Esophagus muscularis mucosa (tissue), 4 donors: ENCODE measurements around the gene DPEP1. TPM values are rescaled to one million over a fixed set of nuclear protein-coding genes. Genes with fewer than 3 reads are reported as not detected.
"Not testable (repeated sequence)": the region's sequence is repeated elsewhere in the genome, so short reads cannot be mapped to it uniquely, and the experiment has no call there.

Experiments
- DNase-seq: peaks from one replicate; pipeline ENCODE4 v3.0.0-alpha.2; 2017; ENCODE audit errors: extremely low spot score
- H3K27ac ChIP-seq, 4 donors: fragments of 200-600 bp; sonication (generic); replicated peaks in 1 of 4; 1 replicate in 3 of 4; 2 replicates in 1 of 4; pipeline ENCODE4 v1.5.1; 2016 to 2019; ENCODE audit warnings: mild to moderate bottlenecking in 1 of 4
- H3K27me3 ChIP-seq, 4 donors: fragments of 200-600 bp; sonication (generic); one replicate each; pipeline versions ENCODE4 v1.5.1 to v1.6.0; 2016 to 2019
- H3K36me3 ChIP-seq, 4 donors: fragments of 200-600 bp; sonication (generic); one replicate each; pipeline ENCODE4 v1.5.1; 2016 to 2019
- H3K4me1 ChIP-seq, 4 donors: fragments of 200-600 bp; sonication (generic); one replicate each; pipeline ENCODE4 v1.5.1; 2016 to 2019
- H3K4me3 ChIP-seq, 4 donors: fragments of 200-600 bp; sonication (generic); 1 replicate in 2 of 4; 2 replicates in 2 of 4; pipeline ENCODE4 v1.5.1; 2016 to 2019; ENCODE audit warnings: mild to moderate bottlenecking in 4 of 4, moderate library complexity in 1 of 4
- H3K9me3 ChIP-seq, 4 donors: fragments of 200-600 bp; sonication (generic); 1 replicate in 3 of 4; 2 replicates in 1 of 4; pipeline ENCODE4 v1.5.1; 2016 to 2019
- CTCF ChIP-seq, 3 experiments: fragments of 200-600 bp in 2 of 3; fragments of 450-650 bp in 1 of 3; sonication (generic) in 2 of 3; IDR thresholded peaks; one replicate each; pipeline ENCODE4 v1.5.1; 2017 to 2019; ENCODE audit warnings: antibody characterized with exemption in 3 of 3, mild to moderate bottlenecking in 2 of 3, moderate library complexity in 1 of 3
- EP300 ChIP-seq: sonication (generic); formaldehyde crosslinking; IDR thresholded peaks from one replicate; pipeline ENCODE4 v1.6.1; 2017; ENCODE audit warnings: antibody characterized with exemption
- POLR2A ChIP-seq: fragments of 450-650 bp; IDR thresholded peaks from one replicate; pipeline ENCODE4 v1.6.1; 2017; ENCODE audit warnings: antibody characterized with exemption, moderate library complexity, mild to moderate bottlenecking, low read depth
- POLR2AphosphoS5 ChIP-seq, 2 donors: sonication (generic); formaldehyde crosslinking; IDR thresholded peaks; one replicate each; pipeline ENCODE4 v1.6.1; 2017; ENCODE audit warnings: antibody characterized with exemption in 2 of 2
- whole genome bisulfite sequencing: methylation state at CpG from one replicate; pipeline ENCODE4 v1.1.5; 2018; 5-methylcytosine and 5-hydroxymethylcytosine counted together
- intact Hi-C: fragments of 100-400 bp; cut with DNase I; formaldehyde crosslinking; loops from one replicate; pipeline ENCODE4 v1.15.1; 2023
- total RNA-seq, 4 donors: library from RNA; depleted of rRNA; stranded (reverse); fragments of >200 nt; gene quantifications; one replicate each; pipeline versions ENCODE4 v1.1.0 to v1.2.1, GENCODE V29; 2016

DPEP1 gene
- total RNA-seq, 4 donors from 2014 or later: 0.99 TPM; not detected in 3

- Histone ChIP-seq H3K27ac (no peak overlapping the region), H3K4me3 (no peak overlapping the region), H3K9me3 (no peaks in the 10 kb centered on the region), H3K27me3 (no peaks in the 10 kb centered on the region), H3K36me3 (peaks cover 0 to 21% (median 15%) of the 10 kb centered on the region in 4 donors), H3K4me1 (no peaks in the 10 kb centered on the region)
- WGBS: 86% methylated on average over 7 of the region's 9 CpGs
- intact Hi-C loops: no loop called here
- no peak for DNase-seq
- TF ChIP-seq EP300: no peak
- TF ChIP-seq CTCF (IDR thresholded peaks at IDR 0.05): no peak
- no peak for TF ChIP-seq POLR2A
- TF ChIP-seq POLR2AphosphoS5 (IDR thresholded peaks at IDR 0.05): no peak
Observed at GRCh38 chr16:89667633-89668032, 54.2 kb downstream of the DPEP1 start.

DNA sequence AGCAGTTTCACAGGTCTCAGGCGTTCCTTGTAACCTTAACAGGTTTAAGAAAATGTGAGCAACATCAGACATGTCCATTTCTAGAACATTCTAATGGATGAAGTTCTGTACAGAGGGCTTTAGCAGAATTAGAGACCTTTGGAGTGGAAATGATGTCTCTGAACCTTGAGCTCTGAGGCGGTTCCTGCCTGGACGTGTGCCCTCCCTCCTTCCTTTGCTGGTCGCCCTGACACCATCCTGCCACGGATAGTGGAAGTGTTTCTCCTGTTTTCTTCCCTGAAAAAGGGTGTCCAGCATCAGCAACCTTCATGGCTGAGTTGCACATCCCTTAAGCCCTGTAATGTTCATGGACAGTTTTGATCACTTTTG, 55.3 kb downstream of the DPEP1 start:
- Histone ChIP-seq H3K4me3 (no peak overlapping the region), H3K27ac (no peak overlapping the region)
- intact Hi-C loops: no loop called here

DNA sequence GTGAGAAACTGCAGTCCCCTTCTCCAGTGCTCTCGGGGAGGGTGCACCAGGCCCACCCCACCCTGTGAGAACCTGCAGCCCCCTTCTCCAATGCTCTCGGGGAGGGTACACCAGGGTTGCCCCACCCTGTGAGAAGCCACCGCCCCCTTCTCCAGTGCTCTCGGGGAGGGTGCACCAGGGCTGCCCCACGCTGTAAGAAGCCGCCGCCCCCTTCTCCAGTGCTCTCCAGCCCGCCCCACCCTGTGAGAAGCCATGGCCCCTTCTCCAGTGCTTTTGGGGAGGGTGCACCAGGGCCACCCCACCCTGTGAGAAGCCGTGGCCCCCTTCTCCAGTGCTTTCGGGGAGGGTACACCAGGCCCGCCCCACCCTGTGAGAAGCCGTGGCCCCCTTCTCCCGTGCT, 56.3 kb downstream of the DPEP1 start:
- H3K4me1 ChIP-seq: no peaks in the 10 kb centered on the region
- peaks cover 0 to 9% (median 1%) of the 10 kb centered on the region in 4 donors for H3K36me3 ChIP-seq
- DNase-seq: no peak
- intact Hi-C loops: no loop called here
- H3K27me3 ChIP-seq: no peaks in the 10 kb centered on the region
- TF ChIP-seq POLR2AphosphoS5 (IDR thresholded peaks at IDR 0.05) (no peak), EP300 (no peak), CTCF (IDR thresholded peaks at IDR 0.05) (no peak), POLR2A (no peak)
- H3K4me3 ChIP-seq: no peak overlapping the region
- H3K27ac ChIP-seq: no peak overlapping the region
- no peaks in the 10 kb centered on the region for H3K9me3 ChIP-seq
- 91% methylated on average over 12 of the region's 13 CpGs for WGBS

More for the DNA sequence above, 55.3 kb downstream of the DPEP1 start:
- H3K27me3 ChIP-seq: no peaks in the 10 kb centered on the region
- WGBS: 73% methylated on average over 5 of the region's 5 CpGs
- H3K9me3 ChIP-seq: no peaks in the 10 kb centered on the region
- no peaks in the 10 kb centered on the region for H3K4me1 ChIP-seq
- DNase-seq: no peak
- peaks cover 0 to 11% (median 7%) of the 10 kb centered on the region in 4 donors for H3K36me3 ChIP-seq
- no peak for TF ChIP-seq CTCF (IDR thresholded peaks at IDR 0.05)
- TF ChIP-seq POLR2A: no peak
- TF ChIP-seq EP300: no peak
- TF ChIP-seq POLR2AphosphoS5 (IDR thresholded peaks at IDR 0.05): no peak

DNA sequence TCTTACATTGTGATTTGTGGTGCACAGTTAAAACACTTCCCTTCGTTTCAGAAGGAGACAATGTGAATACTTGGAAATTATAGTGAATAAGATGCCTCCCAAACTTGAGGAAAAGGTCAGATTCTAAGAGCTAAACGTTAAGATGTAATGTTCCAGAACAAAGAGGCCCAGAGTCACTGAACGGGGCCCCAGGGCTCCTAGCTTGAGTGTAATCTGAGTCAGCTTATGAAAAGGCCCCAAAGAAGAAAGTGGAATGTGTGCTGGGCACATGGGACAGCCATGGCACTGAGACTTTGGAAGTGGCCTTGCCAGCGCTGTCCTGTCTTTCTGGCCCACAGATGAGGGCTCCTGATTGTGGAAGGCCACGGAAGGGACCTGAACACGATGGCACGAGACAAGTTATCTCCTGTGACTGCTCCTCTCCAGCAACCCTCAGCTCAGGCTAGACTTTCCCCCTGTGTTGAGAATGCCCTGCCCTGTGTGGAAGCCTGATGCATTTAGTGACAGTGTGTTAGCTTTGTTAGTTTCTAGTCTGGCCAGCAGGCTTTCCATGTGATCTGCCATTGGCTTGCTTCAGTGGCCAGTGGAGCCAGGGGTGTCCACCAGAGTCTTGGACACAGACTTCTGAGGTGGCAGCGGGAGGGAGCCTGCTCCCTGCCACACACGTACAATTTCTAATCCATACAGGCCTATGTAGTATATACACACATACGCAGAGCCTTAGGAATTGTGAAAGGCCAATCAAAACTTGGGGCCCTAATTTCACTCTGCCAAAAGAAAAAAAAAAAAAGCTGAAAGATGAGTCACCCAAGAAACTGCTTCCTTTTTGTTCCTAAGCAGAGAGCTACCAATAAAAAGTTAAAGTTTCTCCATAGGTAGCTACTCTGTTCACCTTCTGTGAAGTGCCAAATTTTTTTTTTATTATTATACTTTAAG, 57.3 kb downstream of the DPEP1 start:
- Histone ChIP-seq H3K4me3 (no peak overlapping the region), H3K9me3 (no peaks in the 10 kb centered on the region), H3K4me1 (no peaks in the 10 kb centered on the region), H3K36me3 (peaks cover 0 to 9% (median 1%) of the 10 kb centered on the region in 4 donors), H3K27me3 (no peaks in the 10 kb centered on the region), H3K27ac (no peak overlapping the region)
- intact Hi-C loops: no loop called here
- TF ChIP-seq POLR2A: no peak
- TF ChIP-seq CTCF (IDR thresholded peaks at IDR 0.05): no peak
- no peak for TF ChIP-seq EP300
- TF ChIP-seq POLR2AphosphoS5 (IDR thresholded peaks at IDR 0.05): no peak
- DNase-seq: no peak
- WGBS: 78% methylated on average over 10 of the region's 10 CpGs

- H3K4me1 ChIP-seq, H3K36me3 ChIP-seq, H3K27ac ChIP-seq, intact Hi-C loops, H3K9me3 ChIP-seq, H3K4me3 ChIP-seq, DNase-seq, H3K27me3 ChIP-seq: not testable (repeated sequence)
- 87% methylated on average over 4 of the region's 4 CpGs for WGBS
Observed at GRCh38 chr16:89671565-89671964, 58.1 kb downstream of the DPEP1 start.
